ENCODE data around the gene HBA1. TPM values are rescaled to one million over a fixed set of nuclear protein-coding genes. Genes with fewer than 3 reads are reported as not detected.
"Not testable (repeated sequence)": the region's sequence is repeated elsewhere in the genome, so short reads cannot be mapped to it uniquely, and the experiment has no call there.

The HBA1 gene
- total RNA-seq, 1 donor, result not detected

GRCh38 chr16:170788-171187 lies 5.7 kb upstream of the HBA1 start:
- peak; percentile 85 for DNase-seq (ENCODE audit: insufficient read length, low spot score, missing footprints)
- no peaks in the 10 kb centered on the region for H4K20me1 ChIP-seq (ENCODE audit: insufficient read depth, low read length)
- no peak overlapping the region for H3K4me3 ChIP-seq (ENCODE audit: insufficient read depth, low read length)
- peaks cover 53% of the 10 kb centered on the region for H3K27me3 ChIP-seq (ENCODE audit: insufficient read depth, low read length)
- H3K36me3 ChIP-seq (ENCODE audit: insufficient read depth, low read length), result no peaks in the 10 kb centered on the region
- no peaks in the 10 kb centered on the region for H3K9me3 ChIP-seq (ENCODE audit: low read depth, low read length)
- no peak overlapping the region for H3K27ac ChIP-seq (ENCODE audit: low read depth, low read length)
- no peak for TF ChIP-seq CTCF (IDR thresholded peaks at IDR 0.05; ENCODE audit: extremely low read depth, low read depth, low read length)
- H3K4me1 ChIP-seq (ENCODE audit: insufficient read depth, low read length), result no peaks in the 10 kb centered on the region
- no peak overlapping the region for H2AFZ ChIP-seq (ENCODE audit: low read length)
- no peak overlapping the region for H3K4me2 ChIP-seq (ENCODE audit: insufficient read depth, low read length)
- H3K79me2 ChIP-seq (ENCODE audit: insufficient read depth, low read length), result no peaks in the 10 kb centered on the region

GRCh38 chr16:172374-172941 lies 4.0 kb upstream of the HBA1 start, which contains the start of gene HBA2:
Gene HBA2, plus strand, starts transcription at chr16:172876. Its CDS starts 37 bp downstream, at chr16:172913.
- DNase-seq (ENCODE audit: insufficient read length, low spot score, missing footprints); H4K20me1 ChIP-seq (ENCODE audit: insufficient read depth, low read length): not testable (repeated sequence)
- H3K27me3 ChIP-seq (ENCODE audit: insufficient read depth, low read length), result peaks cover 39% of the 10 kb centered on the region

DNA sequence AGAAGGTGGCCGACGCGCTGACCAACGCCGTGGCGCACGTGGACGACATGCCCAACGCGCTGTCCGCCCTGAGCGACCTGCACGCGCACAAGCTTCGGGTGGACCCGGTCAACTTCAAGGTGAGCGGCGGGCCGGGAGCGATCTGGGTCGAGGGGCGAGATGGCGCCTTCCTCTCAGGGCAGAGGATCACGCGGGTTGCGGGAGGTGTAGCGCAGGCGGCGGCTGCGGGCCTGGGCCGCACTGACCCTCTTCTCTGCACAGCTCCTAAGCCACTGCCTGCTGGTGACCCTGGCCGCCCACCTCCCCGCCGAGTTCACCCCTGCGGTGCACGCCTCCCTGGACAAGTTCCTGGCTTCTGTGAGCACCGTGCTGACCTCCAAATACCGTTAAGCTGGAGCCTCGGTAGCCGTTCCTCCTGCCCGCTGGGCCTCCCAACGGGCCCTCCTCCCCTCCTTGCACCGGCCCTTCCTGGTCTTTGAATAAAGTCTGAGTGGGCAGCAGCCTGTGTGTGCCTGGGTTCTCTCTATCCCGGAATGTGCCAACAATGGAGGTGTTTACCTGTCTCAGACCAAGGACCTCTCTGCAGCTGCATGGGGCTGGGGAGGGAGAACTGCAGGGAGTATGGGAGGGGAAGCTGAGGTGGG lies 3.1 kb upstream of the HBA1 start:
- peak; percentile 57 for DNase-seq (ENCODE audit: insufficient read length, low spot score, missing footprints)
- not testable (repeated sequence) for H3K9me3 ChIP-seq (ENCODE audit: low read depth, low read length); H2AFZ ChIP-seq (ENCODE audit: low read length); H3K4me1 ChIP-seq (ENCODE audit: insufficient read depth, low read length); H3K27ac ChIP-seq (ENCODE audit: low read depth, low read length); H3K79me2 ChIP-seq (ENCODE audit: insufficient read depth, low read length); H3K4me2 ChIP-seq (ENCODE audit: insufficient read depth, low read length); H3K4me3 ChIP-seq (ENCODE audit: insufficient read depth, low read length); H3K36me3 ChIP-seq (ENCODE audit: insufficient read depth, low read length); H4K20me1 ChIP-seq (ENCODE audit: insufficient read depth, low read length)
- H3K27me3 ChIP-seq (ENCODE audit: insufficient read depth, low read length), result peaks cover 39% of the 10 kb centered on the region

More at GRCh38 chr16:172374-172941, 4.0 kb upstream of the HBA1 start, which contains the start of gene HBA2:
- H3K9me3 ChIP-seq (ENCODE audit: low read depth, low read length); H3K4me3 ChIP-seq (ENCODE audit: insufficient read depth, low read length); H3K4me2 ChIP-seq (ENCODE audit: insufficient read depth, low read length); H3K4me1 ChIP-seq (ENCODE audit: insufficient read depth, low read length); H3K27ac ChIP-seq (ENCODE audit: low read depth, low read length); H3K79me2 ChIP-seq (ENCODE audit: insufficient read depth, low read length); H2AFZ ChIP-seq (ENCODE audit: low read length); H3K36me3 ChIP-seq (ENCODE audit: insufficient read depth, low read length): not testable (repeated sequence)

DNA sequence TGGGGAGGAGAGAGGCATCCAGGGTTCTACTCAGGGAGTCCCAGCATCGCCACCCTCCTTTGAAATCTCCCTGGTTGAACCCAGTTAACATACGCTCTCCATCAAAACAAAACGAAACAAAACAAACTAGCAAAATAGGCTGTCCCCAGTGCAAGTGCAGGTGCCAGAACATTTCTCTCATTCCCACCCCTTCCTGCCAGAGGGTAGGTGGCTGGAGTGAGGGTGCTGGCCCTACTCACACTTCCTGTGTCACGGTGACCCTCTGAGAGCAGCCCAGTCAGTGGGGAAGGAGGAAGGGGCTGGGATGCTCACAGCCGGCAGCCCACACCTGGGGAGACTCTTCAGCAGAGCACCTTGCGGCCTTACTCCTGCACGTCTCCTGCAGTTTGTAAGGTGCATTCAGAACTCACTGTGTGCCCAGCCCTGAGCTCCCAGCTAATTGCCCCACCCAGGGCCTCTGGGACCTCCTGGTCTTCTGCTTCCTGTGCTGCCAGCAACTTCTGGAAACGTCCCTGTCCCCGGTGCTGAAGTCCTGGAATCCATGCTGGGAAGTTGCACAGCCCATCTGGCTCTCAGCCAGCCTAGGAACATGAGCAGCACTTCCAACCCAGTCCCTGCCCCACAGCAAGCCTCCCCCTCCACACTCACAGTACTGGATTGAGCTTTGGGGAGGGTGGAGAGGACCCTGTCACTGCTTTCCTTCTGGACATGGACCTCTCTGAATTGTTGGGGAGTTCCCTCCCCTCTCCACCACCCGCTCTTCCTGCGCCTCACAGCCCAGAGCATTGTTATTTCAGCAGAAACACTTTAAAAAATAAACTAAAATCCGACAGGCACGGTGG lies 2.3 kb upstream of the HBA1 start:
- not testable (repeated sequence) for H3K27ac ChIP-seq (ENCODE audit: low read depth, low read length); H2AFZ ChIP-seq (ENCODE audit: low read length); H3K4me3 ChIP-seq (ENCODE audit: insufficient read depth, low read length); H3K4me2 ChIP-seq (ENCODE audit: insufficient read depth, low read length); H3K9me3 ChIP-seq (ENCODE audit: low read depth, low read length); H4K20me1 ChIP-seq (ENCODE audit: insufficient read depth, low read length); H3K79me2 ChIP-seq (ENCODE audit: insufficient read depth, low read length); H3K36me3 ChIP-seq (ENCODE audit: insufficient read depth, low read length); H3K4me1 ChIP-seq (ENCODE audit: insufficient read depth, low read length)
- H3K27me3 ChIP-seq (ENCODE audit: insufficient read depth, low read length), result peaks cover 37% of the 10 kb centered on the region
- DNase-seq (ENCODE audit: insufficient read length, low spot score, missing footprints), result peak; percentile 78

DNA sequence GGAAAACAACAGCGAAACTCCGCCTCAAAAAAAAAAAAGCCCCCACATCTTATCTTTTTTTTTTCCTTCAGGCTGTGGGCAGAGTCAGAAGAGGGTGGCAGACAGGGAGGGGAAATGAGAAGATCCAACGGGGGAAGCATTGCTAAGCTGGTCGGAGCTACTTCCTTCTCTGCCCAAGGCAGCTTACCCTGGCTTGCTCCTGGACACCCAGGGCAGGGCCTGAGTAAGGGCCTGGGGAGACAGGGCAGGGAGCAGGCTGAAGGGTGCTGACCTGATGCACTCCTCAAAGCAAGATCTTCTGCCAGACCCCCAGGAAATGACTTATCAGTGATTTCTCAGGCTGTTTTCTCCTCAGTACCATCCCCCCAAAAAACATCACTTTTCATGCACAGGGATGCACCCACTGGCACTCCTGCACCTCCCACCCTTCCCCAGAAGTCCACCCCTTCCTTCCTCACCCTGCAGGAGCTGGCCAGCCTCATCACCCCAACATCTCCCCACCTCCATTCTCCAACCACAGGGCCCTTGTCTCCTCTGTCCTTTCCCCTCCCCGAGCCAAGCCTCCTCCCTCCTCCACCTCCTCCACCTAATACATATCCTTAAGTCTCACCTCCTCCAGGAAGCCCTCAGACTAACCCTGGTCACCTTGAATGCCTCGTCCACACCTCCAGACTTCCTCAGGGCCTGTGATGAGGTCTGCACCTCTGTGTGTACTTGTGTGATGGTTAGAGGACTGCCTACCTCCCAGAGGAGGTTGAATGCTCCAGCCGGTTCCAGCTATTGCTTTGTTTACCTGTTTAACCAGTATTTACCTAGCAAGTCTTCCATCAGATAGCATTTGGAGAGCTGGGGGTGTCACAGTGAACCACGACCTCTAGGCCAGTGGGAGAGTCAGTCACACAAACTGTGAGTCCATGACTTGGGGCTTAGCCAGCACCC lies 1.2 kb upstream of the HBA1 start:
- no peak overlapping the region for H3K27ac ChIP-seq (ENCODE audit: low read depth, low read length)
- no peak overlapping the region for H3K4me2 ChIP-seq (ENCODE audit: insufficient read depth, low read length)
- H4K20me1 ChIP-seq (ENCODE audit: insufficient read depth, low read length), result peaks cover 3% of the 10 kb centered on the region
- no peak overlapping the region for H3K4me3 ChIP-seq (ENCODE audit: insufficient read depth, low read length)
- no peak for TF ChIP-seq CTCF (IDR thresholded peaks at IDR 0.05; ENCODE audit: extremely low read depth, low read depth, low read length)
- DNase-seq (ENCODE audit: insufficient read length, low spot score, missing footprints), result peak; percentile 87
- no peaks in the 10 kb centered on the region for H3K4me1 ChIP-seq (ENCODE audit: insufficient read depth, low read length)
- no peaks in the 10 kb centered on the region for H3K79me2 ChIP-seq (ENCODE audit: insufficient read depth, low read length)
- H3K9me3 ChIP-seq (ENCODE audit: low read depth, low read length), result no peaks in the 10 kb centered on the region
- no peak overlapping the region for H2AFZ ChIP-seq (ENCODE audit: low read length)
- H3K36me3 ChIP-seq (ENCODE audit: insufficient read depth, low read length), result no peaks in the 10 kb centered on the region
- peaks cover 46% of the 10 kb centered on the region for H3K27me3 ChIP-seq (ENCODE audit: insufficient read depth, low read length)

GRCh38 chr16:176006-176405 lies 474 bp upstream of the HBA1 start:
- peaks cover 42% of the 10 kb centered on the region for H3K27me3 ChIP-seq (ENCODE audit: insufficient read depth, low read length)
- not testable (repeated sequence) for H3K4me1 ChIP-seq (ENCODE audit: insufficient read depth, low read length); H3K79me2 ChIP-seq (ENCODE audit: insufficient read depth, low read length); DNase-seq (ENCODE audit: insufficient read length, low spot score, missing footprints); H4K20me1 ChIP-seq (ENCODE audit: insufficient read depth, low read length); H3K9me3 ChIP-seq (ENCODE audit: low read depth, low read length); H3K4me2 ChIP-seq (ENCODE audit: insufficient read depth, low read length); H3K27ac ChIP-seq (ENCODE audit: low read depth, low read length); H2AFZ ChIP-seq (ENCODE audit: low read length); H3K4me3 ChIP-seq (ENCODE audit: insufficient read depth, low read length); H3K36me3 ChIP-seq (ENCODE audit: insufficient read depth, low read length)
